NK-92 (cell line): Measurements from ENCODE around the gene COG7.
"Not testable (repeated sequence)": the region's sequence is repeated elsewhere in the genome, so short reads cannot be mapped to it uniquely, and the experiment has no call there.

Experiments
- DNase-seq: peaks from one replicate; lab custom pipeline; 2025; ENCODE audit not compliant: unreplicated experiment; lab: John Stamatoyannopoulos, UW

The COG7 gene

DNA sequence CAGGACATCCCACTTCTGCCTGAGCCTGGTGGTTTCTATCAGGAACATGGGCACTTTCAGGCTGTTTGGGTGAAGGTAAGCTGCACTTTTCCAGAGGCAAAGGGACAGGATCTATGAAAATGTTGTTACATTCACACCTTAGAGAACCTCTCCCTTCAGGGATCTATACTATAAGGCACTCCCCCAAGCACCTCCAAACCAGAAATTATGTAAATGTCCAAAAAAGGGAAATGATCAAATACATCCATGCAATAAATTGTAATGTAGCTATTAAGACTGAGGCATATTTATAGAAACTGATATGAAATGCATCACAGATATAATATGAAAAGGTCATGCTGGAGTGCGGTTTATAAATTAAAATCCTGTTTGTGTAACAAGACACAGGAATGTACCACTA lies 23.3 kb upstream of the COG7 start:
- no peak for DNase-seq

DNA sequence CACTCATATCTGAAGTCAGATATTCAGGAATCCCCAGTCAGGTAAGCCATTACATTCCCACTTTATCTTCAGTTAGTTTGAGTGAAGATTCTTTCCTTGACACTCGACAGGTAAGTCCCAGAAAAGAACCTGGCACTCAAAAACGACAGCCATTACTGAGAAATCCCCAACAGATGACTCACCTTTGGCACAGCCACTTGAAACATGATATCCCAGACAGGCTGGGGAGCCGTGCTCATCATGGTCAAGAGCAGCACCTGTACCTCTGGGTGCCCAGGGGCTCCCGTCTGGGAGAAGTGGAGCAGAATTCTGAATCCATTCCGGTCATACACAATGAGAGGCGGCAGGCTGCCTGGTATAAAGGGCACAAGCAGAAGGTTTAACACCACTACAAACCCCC lies 16.8 kb upstream of the COG7 start:
- no peak for DNase-seq

DNA sequence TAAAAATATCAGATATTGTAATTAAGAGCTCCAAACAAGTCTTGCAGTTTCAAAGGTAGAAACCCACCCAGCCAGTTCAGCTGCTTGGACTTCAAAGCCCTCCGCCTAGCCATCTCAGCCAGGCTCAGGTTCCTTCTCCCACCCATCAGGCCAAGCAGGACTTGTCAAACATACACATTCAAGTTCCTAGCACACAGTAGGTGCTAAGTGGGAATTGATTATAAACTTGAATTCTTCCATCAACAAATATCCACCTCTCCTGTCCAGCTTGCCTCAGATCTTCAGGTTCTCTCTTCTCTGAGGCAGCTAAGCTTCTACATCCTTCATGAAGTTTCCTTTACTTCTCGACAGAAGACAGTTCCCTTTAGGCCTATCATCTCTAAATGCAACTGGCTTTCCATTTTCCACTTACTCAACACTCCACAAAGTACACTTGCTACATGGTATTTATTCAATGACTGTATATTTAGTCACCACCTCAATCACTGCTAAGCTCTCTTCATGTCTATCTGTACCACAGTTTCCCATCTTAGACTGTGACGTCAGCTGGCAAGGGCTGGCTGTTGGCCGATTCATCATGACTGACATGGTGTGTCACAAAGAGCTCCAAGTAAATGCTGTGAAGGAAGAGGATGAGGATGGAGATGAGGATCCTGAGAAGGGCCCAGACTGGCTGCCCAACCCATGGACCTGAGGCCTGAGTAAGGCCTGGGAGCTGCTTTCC lies 13.3 kb upstream of the COG7 start:
- DNase-seq: no peak

DNA sequence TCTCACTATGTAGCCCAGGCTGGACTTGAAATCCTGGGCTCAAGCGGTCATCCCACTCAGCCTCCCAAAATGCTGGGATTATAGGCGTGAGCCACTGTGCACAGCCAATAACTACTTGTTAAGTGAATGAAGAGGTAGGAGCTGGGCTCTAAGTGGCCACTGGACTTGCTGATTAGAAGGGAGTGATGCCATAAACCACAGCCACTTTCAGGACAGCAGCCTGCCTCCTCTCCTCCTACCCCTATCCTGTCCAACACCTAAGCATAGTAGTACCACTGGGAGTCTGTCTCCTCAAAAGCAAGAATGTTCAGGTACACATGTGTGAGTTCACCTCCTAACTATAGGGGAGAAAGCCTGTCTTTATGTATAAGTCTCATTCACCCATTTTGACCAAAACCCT lies 12.2 kb upstream of the COG7 start:
- no peak for DNase-seq

DNA sequence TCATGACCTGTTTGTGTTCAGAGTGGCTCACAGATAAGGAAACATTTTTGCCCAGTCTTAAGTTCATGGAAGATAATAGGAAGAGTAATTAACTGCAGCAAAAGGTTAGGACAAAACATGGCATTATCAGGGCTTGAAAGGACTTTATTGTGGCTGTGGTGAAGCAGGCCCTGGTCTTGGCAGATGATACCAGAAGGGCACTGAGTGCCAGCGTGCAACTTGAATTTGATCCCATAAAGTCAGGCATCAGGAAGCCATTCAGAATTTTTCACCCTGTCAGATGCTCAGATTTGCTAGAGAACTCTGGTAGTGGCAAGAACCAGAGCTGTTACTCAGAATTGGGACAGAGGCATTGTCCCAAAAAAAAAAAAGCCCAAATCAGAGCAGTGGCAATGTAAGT lies 11.2 kb upstream of the COG7 start:
- no peak for DNase-seq

DNA sequence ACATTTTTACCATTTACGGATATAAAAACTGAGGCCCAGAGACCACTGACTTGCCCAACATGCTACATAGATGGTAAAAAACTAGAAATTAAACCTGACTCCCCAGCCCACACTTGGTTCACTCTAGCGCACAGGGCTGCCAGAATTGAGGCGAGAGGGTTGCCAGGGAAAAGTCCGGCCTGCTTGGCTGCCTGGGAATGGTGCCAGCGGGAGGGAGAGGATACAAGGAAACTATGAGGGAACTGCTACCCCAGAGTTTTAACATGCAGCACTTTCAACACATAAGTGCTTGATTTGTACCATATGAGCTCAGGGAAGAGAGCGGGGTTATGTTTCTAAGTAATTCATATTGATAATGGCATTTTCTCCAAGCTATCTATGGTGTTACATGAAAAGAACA lies 10.0 kb upstream of the COG7 start:
- not testable (repeated sequence) for DNase-seq

DNA sequence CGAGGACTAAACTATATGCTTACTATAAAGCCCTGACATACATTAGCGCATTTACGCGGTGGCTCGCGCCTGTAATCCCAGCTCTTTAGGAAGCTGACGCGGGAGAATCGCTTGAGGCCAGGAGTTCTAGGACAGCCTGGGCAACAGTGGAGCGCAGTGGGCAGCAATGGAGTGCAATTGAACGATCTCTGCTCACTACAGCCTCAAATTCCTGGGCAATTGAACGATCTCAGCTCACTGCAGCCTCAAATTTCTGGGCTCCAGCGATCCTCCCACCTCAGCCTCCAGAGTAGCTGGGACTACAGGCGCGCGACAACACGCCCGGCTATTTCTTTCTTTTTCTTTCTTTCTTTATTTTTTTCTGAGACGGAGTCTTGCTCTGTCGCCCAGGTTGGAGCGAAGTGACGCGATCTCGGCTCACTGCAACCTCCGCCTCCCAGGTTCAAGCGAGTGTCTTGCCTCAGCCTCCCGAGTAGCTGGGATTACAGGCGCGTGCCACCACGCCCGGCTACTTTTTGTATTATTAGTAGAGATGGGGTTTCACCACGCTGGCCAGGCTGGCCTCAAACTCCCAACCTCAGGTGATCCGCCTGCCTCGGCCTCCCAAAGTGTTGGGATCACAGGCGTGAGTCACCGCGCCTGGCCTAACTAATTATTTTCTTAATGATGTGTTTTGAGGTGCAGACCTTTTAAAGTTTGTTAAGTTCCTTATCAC lies 506 bp upstream of the COG7 start:
- no peak for DNase-seq

DNA sequence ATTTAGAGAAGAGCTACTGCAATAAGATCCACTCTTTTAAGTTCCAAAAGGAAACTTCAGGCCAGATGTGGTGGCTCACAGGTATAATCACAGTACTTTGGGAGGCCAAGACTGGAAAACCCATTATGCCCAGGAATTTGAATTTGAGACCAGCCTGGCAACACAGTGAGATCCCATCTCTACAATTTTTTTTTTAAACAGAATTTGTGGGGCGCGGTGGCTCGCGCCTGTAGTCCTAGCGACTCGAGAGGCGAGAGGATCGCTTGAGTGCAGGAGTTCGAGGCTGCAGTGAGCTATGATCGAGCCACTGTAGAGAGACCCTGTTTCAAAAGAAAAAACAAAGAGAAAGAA lies 793 bp downstream of the COG7 start:
- no peak for DNase-seq

DNA sequence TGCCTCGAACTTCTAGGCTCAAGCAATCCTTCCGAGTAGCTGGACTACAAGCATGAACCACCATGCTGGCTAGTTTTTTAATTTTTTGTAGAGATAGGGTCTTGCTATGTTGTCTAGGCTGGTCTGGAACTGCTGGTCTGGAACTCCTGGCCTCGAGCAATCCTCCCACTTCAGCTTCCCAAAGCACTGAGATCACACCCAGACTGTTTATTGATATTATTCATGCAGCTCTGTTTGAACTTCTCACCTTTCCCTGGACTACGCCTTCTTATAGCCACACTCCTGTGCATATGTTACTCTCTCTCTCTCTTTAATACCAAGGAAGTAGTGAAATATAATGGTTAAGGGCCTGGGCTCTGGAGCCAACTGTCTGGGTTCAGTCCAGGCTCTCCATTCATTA lies 4.6 kb downstream of the COG7 start:
- no peak for DNase-seq

DNA sequence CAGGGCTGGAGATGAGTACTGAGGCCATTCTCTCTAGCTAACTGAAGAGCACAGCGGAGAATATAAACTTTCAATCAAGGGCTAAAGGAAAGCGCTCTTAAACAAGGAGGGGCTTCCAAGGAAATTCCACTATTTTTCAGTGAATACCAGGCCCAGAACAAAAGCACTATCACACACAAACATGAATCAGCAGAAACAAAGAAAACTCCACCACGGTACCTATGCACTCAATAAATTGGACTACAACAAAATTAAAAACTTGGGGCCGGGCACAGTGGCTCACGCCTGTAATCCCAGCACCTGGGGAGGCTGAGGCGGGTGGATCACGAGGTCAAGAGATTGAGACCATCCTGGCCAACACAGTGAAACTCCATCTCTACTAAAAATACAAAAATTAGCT lies 15.4 kb downstream of the COG7 start:
- DNase-seq: not testable (repeated sequence)

DNA sequence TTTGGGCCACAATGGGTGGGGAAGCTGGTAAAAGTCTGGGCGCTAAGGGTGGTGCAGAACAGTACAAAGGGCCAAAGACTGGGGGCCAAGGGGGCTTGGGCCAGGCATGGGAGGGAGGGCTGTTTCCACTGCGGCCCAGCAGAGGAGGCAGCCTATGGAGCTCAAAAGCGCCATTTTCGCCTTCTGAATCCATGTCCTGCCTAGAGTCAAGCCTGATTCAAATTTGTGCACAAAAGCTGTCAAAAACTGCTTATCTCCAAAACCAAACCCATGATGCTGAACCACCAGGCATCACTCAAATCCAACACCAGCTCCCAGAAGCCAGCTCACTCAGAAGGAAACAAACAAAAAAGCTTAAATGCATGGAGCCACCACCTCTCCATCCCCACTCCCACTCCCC lies 16.0 kb downstream of the COG7 start:
- DNase-seq: no peak

DNA sequence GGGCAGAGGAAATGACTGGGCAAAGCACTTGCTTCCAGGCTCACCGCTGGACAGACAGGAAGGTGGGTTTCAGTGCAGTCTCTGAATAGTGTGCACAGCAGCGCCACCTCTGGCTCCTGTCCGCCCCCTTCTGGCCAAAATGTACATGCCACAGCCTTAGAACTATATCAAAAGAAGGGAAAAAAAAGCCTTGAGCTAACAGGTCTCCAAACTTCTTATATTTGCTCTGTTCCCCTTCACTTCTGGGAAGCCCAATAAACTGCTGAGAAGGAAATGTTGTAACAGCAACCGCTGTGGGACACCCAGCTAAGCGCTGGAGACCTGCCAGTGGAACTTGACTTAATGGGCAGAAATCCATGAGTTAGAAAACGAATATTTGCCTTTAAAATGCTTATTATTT lies 17.5 kb downstream of the COG7 start:
- DNase-seq: no peak

DNA sequence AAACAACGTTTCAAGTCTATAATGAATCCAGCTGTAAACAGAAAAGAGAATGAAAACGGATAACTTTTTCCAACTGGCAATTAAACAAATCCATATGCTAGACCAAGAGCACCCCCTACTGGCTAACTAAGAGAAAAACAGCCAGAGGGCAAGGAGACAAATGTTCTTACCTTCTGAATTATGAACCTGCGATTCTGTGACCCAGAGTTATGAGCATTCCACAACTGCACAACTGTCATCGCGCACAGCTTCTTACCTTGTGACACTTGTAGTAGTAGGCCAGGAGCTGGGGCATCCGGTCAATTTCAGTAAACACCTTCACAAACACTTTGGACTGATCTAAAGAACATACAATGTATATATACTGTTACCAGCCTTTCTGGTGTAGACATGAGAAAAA lies 18.6 kb downstream of the COG7 start:
- no peak for DNase-seq

DNA sequence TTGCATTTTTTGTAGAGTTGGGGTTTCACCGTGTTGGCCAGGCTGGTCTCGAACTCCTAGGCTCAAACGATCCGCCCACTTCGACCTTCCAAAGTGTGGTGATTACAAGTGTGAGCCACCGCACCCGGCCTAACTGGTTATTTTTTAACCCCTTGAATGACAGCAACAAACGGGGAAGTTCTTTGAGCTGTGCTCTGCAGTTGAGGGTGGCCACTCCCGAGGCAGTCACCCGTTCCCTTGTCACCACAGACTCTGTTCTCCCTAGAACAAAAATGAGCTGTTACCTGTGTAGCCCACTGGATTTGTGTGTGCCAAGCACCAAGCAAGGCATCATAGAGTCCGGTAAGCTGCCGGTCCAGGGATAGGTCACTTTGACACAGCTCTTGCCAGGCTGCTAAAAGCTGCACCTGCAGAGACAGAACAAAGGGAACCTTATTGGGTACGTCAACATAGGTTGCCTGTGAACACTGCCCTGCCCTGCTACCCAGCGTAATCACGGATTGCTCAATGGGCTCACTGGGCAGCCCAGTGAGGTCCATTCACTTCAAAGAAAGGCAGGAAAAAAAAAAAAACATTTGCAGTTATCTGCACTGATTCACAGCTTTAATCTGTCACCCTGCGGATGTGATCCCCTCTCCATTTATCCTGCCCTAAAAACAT lies 19.6 kb downstream of the COG7 start:
- DNase-seq: no peak

DNA sequence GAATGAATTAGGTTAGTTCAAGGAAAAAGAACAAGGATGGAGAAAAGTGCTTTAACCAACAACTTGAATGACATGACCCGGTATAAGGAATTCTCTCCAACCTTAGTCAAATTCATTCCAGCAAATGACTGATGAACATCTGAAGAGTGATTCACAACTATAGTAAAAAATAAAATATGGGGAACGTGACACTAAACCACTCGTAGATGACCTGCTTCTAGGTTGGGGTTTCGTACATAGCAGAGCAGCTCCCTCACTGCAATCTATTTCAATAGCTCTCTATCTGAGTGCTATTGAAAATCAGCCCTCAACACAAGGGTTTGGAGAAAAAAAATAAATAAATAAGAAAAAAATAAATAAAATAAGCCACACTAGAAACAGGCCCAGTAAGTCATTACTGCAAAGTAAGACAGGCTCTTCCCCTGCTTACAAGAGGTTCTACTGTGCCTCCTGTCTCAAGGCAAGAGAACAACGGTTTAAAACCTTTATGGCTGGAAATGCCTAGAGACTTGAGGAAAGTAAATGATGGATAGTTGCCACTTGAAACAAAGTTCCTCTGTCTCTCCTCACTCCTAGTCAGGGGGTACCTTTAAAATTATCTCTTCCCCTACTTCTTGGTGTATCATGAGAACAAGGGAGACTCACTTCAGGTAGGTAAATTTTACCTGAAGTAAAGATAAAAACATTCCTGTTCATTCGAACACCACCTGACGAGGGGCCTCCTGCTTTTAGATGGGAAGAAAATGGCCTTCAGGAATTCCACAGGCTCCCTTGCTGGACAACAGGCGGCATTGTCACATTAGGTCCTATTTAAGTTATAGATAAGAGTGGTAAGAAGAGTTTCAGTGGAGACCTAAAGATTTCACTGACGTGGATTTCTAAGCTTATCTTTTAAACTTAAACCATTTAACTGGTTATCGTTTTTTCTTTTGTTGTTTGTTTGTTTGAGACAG lies 20.5 kb downstream of the COG7 start:
- DNase-seq: no peak

DNA sequence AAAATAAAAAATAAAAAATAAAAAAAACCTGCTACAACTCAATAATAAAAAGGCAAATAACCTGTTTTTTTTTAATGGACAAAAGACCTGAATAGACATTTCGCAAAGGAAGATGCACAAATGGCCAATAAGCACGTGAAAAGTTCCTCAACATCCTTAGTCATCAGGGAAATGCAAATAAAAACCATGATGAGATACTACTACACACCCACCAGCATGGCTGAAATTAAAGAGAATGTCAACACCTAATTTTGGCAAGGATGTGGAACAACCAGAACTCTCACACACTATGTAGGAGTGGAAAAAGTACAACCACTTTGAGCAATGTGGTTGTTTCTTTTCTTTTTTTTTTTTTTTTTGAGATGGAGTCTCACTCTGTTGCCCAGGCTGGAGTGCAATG lies 24.6 kb downstream of the COG7 start:
- no peak for DNase-seq

DNA sequence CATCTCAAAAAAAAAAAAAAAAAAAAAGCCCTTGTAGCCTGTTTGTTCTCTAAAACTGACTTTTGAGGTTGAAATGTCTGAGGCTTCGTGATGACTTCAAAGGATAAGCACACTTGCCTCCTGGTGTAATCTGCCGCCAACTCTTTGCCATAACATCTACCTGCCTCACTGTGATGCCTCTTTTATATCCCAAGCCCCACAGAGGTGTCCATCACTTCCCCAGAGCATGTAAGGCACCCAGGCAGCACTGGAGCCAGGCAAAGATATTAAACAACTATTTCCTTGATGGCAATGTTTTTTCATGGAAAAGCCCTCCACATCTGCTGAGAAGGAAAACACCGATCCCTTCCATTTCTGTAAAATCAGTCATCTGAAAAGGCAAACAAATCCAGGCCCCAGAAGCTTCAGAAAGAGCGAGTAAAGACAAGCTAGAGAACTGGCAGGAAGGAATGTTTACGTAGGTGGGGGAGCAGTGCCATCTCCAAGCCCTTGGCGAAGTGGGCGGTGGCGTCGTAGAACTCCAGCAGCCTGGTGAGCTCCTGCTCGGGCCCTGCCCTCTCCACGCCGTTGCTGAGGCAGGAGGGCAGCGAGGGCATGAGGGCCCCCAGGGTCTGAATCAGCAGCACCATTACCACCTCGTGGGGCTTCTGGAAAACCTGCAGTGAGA lies 28.6 kb downstream of the COG7 start:
- no peak for DNase-seq

DNA sequence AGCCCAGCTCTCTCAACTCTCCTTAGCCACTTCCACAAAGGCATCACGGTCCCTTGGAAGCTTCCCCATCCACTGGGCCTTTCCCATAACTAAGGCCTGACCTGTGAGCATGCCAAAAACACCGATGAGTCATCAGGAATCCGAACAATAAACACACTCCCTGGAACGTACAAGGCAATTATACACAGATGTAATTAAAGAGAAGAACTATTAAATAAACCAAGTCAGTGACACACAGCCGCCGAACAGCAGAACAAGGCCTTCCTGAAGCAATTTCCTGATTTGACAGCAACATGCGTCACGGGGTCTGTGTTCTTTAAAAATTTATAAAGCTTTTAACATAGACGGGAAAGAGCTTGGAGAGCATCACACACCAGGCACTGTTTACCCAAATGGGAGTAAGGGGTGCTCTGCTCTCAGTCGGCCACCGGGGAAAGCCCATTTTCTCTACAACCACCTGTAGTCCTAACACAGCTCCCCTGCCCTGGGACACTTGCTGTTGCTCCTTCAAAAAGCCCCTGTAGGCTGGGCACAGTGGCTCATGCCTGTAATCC lies 29.4 kb downstream of the COG7 start:
- DNase-seq: no peak

DNA sequence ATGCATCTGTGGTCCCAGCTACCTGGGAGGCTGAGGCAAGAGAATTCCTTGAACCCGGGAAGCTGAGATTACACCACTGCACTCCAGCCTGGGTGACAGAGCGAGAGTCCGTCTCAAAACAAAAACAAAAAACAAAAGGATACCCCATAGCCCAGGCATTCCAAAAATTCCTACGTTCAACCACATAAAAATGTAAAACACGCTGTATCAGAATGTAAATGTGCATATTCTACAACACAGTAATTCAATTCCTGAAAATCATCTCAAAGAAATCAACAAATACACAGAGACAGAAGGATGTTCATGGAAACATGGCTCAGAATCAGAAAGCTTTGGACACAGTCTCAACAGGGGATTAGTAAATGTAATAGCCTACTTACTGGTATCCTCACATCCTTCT lies 33.0 kb downstream of the COG7 start:
- DNase-seq: no peak

DNA sequence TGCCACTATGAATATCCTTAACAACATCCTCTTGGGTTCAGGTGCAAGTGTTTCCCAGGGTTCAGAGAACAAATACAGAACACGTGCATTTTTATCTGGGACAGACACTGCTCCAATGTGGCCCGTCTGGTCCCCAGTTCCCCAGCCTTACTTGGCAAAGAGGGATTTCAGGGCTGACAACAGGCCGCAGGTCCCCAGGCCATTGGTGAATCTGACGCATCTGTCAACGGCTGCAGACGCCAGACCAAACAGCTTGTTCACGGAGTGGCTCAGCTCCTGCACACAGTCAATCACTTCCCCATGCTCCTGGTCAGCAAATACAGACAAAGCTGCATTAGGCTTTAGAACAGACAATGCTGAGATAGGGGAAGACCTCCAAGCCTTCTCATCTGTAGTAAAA lies 36.2 kb downstream of the COG7 start:
- no peak for DNase-seq

DNA sequence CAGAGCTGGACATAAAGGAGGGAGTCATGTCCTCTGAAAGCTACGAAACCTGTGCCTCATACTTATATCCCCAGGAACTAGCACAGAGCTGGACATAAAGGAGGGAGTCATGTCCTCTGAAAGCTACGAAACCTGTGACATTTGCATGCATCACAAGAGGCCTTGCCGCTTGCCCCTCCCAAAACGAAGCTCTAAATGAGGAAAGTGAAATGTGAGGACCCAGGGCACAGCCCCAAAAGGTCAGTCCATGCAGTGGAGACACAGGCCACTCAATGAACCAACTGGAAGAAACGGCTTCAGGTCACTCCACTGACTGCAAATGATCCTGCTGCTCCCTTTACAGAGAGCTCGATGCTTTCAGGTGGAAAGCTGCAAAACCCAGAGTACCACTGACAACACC lies 38.3 kb downstream of the COG7 start:
- DNase-seq: no peak
